ENCODE data around the gene PPM1E. TPM values are rescaled to one million over a fixed set of nuclear protein-coding genes. Genes with fewer than 3 reads are reported as not detected.
"Not testable (repeated sequence)": the region's sequence is repeated elsewhere in the genome, so short reads cannot be mapped to it uniquely, and the experiment has no call there.

PPM1E gene
- total RNA-seq, 1 donor from 2014 or later: 0.26 TPM

DNA sequence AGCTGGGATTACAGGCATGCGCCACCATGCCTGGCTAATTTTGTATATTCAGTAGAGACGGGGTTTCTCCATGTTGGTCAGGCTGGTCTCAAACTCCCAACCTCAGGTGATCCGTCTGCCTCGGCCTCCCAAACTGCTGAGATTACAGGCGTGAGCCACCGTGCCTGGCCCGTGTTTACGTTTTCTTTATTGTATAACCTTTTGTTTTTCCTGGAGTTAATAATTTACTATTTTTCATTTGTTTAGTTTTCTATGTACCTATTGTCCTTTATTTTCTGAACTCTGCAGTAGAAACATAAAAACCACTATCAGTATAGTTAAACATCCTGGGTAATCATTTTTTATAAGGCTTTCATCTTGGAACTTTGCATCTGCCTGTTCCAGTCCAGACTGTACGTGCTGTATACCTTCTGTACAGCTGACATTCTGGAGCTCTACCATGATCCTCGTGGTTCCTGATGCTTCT is 73.6 kb downstream of the PPM1E start:
- DNase-seq (ENCODE audit: low read depth) (no peak), FAIRE-seq (no peak)
- no peaks in the 10 kb centered on the region for H3K36me3 ChIP-seq (ENCODE audit: control insufficient read depth, insufficient read depth, low read length)
- no peaks in the 10 kb centered on the region for H3K27me3 ChIP-seq (ENCODE audit: control insufficient read depth, insufficient read depth, low read length)
- no peak overlapping the region for H3K4me3 ChIP-seq (ENCODE audit: low read depth, low read length)
- TF ChIP-seq, protein P1, sequence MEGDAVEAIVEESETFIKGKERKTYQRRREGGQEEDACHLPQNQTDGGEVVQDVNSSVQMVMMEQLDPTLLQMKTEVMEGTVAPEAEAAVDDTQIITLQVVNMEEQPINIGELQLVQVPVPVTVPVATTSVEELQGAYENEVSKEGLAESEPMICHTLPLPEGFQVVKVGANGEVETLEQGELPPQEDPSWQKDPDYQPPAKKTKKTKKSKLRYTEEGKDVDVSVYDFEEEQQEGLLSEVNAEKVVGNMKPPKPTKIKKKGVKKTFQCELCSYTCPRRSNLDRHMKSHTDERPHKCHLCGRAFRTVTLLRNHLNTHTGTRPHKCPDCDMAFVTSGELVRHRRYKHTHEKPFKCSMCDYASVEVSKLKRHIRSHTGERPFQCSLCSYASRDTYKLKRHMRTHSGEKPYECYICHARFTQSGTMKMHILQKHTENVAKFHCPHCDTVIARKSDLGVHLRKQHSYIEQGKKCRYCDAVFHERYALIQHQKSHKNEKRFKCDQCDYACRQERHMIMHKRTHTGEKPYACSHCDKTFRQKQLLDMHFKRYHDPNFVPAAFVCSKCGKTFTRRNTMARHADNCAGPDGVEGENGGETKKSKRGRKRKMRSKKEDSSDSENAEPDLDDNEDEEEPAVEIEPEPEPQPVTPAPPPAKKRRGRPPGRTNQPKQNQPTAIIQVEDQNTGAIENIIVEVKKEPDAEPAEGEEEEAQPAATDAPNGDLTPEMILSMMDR (IDR thresholded peaks at IDR 0.05; ENCODE audit: insufficient read depth, low read length, severe bottlenecking): no peak

DNA sequence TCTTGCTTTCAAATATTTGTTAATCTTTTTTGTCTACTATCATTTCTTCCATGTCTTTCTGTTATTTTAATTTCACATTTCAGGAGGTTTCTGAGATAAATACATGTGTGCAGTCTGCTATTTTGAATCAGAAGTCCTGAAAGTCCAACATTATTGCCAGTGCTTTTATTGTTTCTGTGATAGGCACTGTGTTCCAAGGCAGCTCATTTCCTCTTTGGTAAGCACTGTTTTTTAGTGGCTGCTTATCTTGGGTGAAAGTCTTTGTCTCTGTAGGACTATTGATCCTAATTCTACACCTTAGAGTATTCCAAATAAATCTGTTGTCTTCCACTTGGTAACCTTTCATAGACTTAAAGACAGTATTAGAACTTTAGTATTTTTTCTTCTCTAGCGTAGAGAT is 76.1 kb downstream of the PPM1E start:
- FAIRE-seq: no peak
- no peaks in the 10 kb centered on the region for H3K27me3 ChIP-seq (ENCODE audit: control insufficient read depth, insufficient read depth, low read length)
- no peaks in the 10 kb centered on the region for H3K36me3 ChIP-seq (ENCODE audit: control insufficient read depth, insufficient read depth, low read length)
- TF ChIP-seq, protein P1 (IDR thresholded peaks at IDR 0.05; ENCODE audit: insufficient read depth, low read length, severe bottlenecking): no peak
- no peak overlapping the region for H3K4me3 ChIP-seq (ENCODE audit: low read depth, low read length)
- no peak for DNase-seq (ENCODE audit: low read depth)

DNA sequence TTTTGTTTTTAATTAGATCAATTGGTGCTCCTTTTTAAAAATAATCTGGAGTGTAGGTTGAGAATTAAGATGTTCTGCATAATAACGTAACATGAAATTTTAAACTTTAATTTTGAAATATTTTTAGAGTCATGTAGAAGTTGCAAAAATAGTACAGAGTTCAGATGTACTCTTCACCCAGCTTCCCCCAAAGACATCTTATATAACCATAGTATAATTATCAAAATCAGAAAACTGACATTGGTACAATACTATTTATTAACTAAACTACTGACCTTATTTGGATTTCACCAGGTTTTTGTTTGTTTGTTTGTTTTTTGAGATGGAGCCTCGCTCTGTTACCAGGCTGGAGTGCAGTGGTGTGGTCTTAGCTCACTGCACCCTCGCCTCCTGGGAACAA is 76.9 kb downstream of the PPM1E start:
- no peak overlapping the region for H3K4me3 ChIP-seq (ENCODE audit: low read depth, low read length)
- DNase-seq (ENCODE audit: low read depth) (no peak), FAIRE-seq (no peak)

DNA sequence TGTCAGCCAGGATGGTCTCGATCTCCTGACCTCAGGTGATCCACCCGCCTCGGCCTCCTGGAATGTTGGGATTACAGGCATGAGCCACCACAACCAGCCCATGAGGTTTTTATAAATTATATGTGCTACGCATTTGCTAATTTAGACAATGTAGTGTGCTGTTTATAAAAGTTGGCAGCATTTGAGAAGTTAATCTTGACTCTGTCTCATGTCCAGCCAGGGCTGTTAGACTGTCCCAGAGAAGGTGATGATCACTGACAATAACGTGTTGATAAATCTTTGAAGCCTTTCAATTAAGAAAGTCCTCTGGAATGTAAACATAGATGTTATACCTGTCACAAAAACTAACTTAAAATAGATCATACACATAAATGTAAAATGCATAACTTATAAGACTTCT is 82.0 kb downstream of the PPM1E start:
- H3K4me3 ChIP-seq (ENCODE audit: low read depth, low read length): no peak overlapping the region
- H3K36me3 ChIP-seq (ENCODE audit: control insufficient read depth, insufficient read depth, low read length): no peaks in the 10 kb centered on the region
- FAIRE-seq (no peak), DNase-seq (ENCODE audit: low read depth) (no peak)
- TF ChIP-seq, protein P1 (IDR thresholded peaks at IDR 0.05; ENCODE audit: insufficient read depth, low read length, severe bottlenecking): no peak
- H3K27me3 ChIP-seq (ENCODE audit: control insufficient read depth, insufficient read depth, low read length): no peaks in the 10 kb centered on the region

More for the DNA sequence above, 76.9 kb downstream of the PPM1E start:
- Histone ChIP-seq H3K27me3 (ENCODE audit: control insufficient read depth, insufficient read depth, low read length) (no peaks in the 10 kb centered on the region), H3K36me3 (ENCODE audit: control insufficient read depth, insufficient read depth, low read length) (no peaks in the 10 kb centered on the region)
- TF ChIP-seq, protein P1 (IDR thresholded peaks at IDR 0.05; ENCODE audit: insufficient read depth, low read length, severe bottlenecking): no peak

DNA sequence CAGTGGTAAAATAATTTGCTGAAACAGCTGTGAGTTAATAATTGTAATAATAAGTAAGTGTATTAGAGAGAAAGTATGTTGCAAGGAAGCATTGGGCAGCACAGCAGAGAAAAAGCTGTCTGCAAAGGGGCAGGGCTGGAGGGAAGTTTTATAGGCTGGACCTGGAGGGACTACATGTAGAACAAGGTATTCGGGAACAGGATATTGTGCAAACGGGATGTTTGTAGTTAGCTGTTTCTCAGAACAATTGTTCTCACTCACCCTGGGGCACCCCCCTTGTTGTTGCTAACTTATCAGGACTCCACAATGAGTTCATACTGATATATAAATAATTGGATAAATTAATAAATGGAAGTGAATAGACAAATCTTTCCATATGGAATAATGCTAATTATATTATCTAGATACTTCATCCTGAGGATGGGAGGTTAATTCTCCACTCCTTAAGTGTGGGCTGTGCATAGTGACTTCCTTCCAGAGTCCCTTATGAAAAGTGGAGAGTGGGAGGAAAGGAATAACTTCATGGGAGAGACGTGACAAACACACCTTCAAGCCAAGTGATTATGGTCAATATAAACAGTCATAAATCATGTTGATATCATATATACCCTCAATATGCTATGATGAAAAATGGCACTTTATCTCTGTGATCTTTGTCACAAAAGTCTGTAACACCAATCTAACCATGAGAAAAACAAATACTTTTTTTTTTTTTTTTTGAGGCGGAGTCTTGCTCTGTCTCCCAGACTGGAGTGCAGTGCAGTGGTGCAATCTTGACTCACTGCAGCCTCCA is 85.4 kb downstream of the PPM1E start:
- DNase-seq (ENCODE audit: low read depth) (peak; percentile 43), FAIRE-seq (no peak)
- Histone ChIP-seq H3K4me3 (ENCODE audit: low read depth, low read length) (no peak overlapping the region), H3K27me3 (ENCODE audit: control insufficient read depth, insufficient read depth, low read length) (no peaks in the 10 kb centered on the region), H3K36me3 (ENCODE audit: control insufficient read depth, insufficient read depth, low read length) (no peaks in the 10 kb centered on the region)
- TF ChIP-seq, protein P1 (IDR thresholded peaks at IDR 0.05; ENCODE audit: insufficient read depth, low read length, severe bottlenecking): no peak

DNA sequence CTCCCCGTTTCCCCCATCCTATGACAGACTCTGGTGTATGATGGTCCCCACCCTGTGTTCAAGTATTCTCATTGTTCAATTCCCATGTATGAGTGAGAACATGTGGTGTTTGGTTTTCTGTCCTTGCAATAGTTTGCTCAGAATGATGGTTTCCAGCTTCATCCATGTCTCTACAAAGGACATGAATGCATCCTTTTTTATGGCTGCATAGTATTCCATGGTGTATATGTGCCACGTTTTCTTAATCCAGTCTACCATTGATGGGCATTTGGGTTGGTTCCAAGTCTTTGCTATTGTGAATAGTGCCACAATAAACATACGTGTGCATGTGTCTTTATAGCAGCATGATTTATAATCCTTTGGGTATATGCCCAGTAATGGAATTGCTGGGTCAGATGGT is 90.8 kb downstream of the PPM1E start:
- DNase-seq (ENCODE audit: low read depth); FAIRE-seq; H3K36me3 ChIP-seq (ENCODE audit: control insufficient read depth, insufficient read depth, low read length); H3K27me3 ChIP-seq (ENCODE audit: control insufficient read depth, insufficient read depth, low read length); H3K4me3 ChIP-seq (ENCODE audit: low read depth, low read length): not testable (repeated sequence)

DNA sequence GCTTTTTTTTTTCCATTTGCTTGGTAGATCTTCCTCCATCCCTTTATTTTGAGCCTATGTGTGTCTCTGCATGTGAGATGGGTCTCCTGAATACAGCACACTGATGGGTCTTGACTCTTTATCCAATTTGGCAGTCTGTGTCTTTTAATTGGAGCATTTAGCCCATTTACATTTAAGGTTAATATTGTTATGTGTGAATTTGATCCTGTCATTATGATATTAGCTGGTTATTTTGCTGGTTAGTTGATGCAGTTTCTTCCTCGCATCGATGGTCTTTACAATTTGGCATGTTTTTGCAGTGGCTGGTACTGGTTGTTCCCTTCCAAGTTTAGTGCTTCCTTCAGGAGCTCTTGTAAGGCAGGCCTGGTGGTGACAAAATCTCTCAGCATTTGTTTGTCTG is 94.5 kb downstream of the PPM1E start:
- not testable (repeated sequence) for H3K4me3 ChIP-seq (ENCODE audit: low read depth, low read length); H3K36me3 ChIP-seq (ENCODE audit: control insufficient read depth, insufficient read depth, low read length); DNase-seq (ENCODE audit: low read depth); FAIRE-seq; H3K27me3 ChIP-seq (ENCODE audit: control insufficient read depth, insufficient read depth, low read length)

Measured in bronchial epithelial cell (primary cell).